ENCODE data around the gene MC3R. TPM values are rescaled to one million over a fixed set of nuclear protein-coding genes. Genes with fewer than 3 reads are reported as not detected.

MC3R gene
- total RNA-seq, 1 donor from 2014 or later, result not detected

DNA sequence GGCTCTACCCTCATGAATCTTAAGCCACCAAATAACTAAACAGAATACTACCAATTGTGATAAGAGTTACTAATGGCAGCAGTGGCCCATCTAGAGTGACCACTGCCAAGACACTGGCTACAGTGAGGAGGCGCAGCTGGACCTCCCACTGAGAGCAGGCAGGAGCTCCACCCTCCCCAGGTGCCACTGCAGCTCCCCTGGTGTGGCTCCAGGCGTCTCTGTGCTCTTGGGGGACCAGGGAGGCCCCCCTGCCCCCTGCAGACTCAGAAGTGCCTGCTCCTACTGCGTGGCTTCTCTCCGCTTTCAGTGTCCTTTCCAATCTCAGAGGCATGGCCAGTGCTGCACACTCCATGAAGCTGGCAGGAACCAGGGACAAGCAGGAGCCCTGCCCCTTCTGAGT lies 23.4 kb downstream of the MC3R start:
- H3K36me3 Mint-ChIP-seq, result no peaks in the 10 kb centered on the region
- no peaks in the 10 kb centered on the region for H3K9me3 Mint-ChIP-seq
- H3K4me3 Mint-ChIP-seq, result no peak overlapping the region
- DNase-seq (ENCODE audit: extremely low spot score, unreplicated experiment), result no peak
- H3K27me3 Mint-ChIP-seq, result no peaks in the 10 kb centered on the region
- H3K27ac Mint-ChIP-seq, result no peak overlapping the region
- no peaks in the 10 kb centered on the region for H3K4me1 Mint-ChIP-seq (ENCODE audit: unreplicated experiment)
- TF ChIP-seq, protein P1, sequence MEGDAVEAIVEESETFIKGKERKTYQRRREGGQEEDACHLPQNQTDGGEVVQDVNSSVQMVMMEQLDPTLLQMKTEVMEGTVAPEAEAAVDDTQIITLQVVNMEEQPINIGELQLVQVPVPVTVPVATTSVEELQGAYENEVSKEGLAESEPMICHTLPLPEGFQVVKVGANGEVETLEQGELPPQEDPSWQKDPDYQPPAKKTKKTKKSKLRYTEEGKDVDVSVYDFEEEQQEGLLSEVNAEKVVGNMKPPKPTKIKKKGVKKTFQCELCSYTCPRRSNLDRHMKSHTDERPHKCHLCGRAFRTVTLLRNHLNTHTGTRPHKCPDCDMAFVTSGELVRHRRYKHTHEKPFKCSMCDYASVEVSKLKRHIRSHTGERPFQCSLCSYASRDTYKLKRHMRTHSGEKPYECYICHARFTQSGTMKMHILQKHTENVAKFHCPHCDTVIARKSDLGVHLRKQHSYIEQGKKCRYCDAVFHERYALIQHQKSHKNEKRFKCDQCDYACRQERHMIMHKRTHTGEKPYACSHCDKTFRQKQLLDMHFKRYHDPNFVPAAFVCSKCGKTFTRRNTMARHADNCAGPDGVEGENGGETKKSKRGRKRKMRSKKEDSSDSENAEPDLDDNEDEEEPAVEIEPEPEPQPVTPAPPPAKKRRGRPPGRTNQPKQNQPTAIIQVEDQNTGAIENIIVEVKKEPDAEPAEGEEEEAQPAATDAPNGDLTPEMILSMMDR (conservative IDR thresholded peaks at IDR 0.05), result no peak

DNA sequence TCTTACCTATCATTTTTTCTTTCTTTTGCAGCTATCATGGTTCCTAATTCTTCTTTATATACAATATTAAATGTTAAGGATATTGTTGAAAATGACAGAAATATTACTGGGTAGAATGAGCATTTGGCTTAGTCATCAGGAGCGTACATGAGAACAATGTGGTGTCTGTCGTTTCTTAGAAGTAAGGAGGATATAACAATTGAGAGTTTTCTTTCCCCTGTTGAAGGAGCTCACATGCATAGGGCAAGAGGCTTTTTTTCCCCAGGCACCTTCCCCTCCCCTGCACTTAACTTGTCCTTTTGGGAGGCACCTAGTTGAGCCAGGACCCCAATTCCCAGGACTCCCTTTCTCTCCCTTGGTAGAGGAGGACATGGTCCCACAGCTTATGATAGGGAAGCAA lies 25.0 kb downstream of the MC3R start:
- H3K36me3 Mint-ChIP-seq, result no peaks in the 10 kb centered on the region
- no peaks in the 10 kb centered on the region for H3K4me1 Mint-ChIP-seq (ENCODE audit: unreplicated experiment)
- TF ChIP-seq, protein P1 (conservative IDR thresholded peaks at IDR 0.05), result no peak
- H3K9me3 Mint-ChIP-seq, result no peaks in the 10 kb centered on the region
- no peak overlapping the region for H3K4me3 Mint-ChIP-seq
- H3K27ac Mint-ChIP-seq, result no peak overlapping the region
- DNase-seq (ENCODE audit: extremely low spot score, unreplicated experiment), result no peak
- H3K27me3 Mint-ChIP-seq, result no peaks in the 10 kb centered on the region

DNA sequence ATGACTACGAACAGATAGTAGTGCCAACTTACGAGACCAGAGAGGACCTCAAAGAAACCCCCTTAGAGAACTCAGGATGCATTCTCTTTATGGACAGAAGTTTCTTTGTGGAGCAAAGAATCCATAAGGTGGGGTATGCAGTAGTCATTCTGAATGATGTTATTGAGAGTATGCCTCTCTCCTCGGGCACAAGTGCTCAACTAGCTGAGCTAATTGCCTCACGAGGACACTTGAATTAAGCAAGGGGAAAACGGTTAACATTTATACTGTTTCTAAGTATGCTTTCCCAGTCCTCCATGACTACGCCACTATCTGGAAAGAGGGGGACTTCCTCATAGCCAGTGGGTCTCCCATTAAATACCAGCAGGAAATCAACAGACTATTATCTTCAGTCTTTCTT lies 25.6 kb downstream of the MC3R start:
- TF ChIP-seq, protein P1 (conservative IDR thresholded peaks at IDR 0.05), result no peak
- Mint-ChIP-seq H3K9me3 (no peaks in the 10 kb centered on the region), H3K27ac (no peak overlapping the region), H3K4me1 (ENCODE audit: unreplicated experiment) (no peaks in the 10 kb centered on the region), H3K27me3 (no peaks in the 10 kb centered on the region), H3K36me3 (no peaks in the 10 kb centered on the region), H3K4me3 (no peak overlapping the region)
- DNase-seq (ENCODE audit: extremely low spot score, unreplicated experiment), result no peak

DNA sequence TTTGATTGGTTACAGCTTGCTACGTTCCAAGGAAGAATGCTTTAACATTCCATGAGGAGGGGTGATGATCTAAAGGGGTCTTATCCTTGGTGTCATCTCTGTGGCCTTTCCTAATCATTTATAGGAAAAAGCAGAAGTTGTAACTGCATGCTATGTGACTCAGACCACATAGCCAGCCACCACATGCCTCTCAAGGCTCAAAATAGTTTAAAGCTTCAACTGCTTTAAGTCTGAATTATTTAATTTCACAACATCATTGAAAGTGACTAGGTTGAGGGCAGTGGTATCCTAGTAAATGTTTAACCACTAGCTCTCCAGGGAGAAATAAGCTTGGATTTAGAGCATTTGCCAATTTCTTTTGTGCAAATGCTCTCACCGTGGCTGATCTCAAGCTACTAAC lies 29.7 kb downstream of the MC3R start:
- H3K4me1 Mint-ChIP-seq (ENCODE audit: unreplicated experiment), result no peaks in the 10 kb centered on the region

DNA sequence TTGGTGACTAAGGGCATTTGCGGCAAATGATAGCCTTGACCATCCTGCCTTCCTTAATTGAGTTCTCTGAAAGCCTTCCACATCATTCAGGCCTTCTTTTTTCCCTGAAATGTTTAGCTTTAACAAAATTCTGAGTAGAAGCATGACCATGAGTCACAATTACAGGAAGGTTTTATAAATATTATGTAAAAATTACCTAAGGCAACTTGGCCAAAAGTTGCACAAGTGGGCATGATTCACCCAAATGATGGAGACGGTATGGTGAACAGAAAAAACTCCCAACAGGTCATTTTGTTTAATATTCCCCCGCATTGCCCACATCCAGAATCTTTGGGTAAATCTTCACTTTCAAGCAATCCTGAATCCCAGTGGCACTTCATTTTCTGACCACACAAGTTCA lies 37.0 kb downstream of the MC3R start:
- no peak overlapping the region for H3K27ac Mint-ChIP-seq
- no peaks in the 10 kb centered on the region for H3K4me1 Mint-ChIP-seq (ENCODE audit: unreplicated experiment)
- no peak for DNase-seq (ENCODE audit: extremely low spot score, unreplicated experiment)
- H3K27me3 Mint-ChIP-seq, result no peaks in the 10 kb centered on the region
- H3K9me3 Mint-ChIP-seq, result peaks cover 10% of the 10 kb centered on the region
- TF ChIP-seq, protein P1 (conservative IDR thresholded peaks at IDR 0.05), result no peak
- no peaks in the 10 kb centered on the region for H3K36me3 Mint-ChIP-seq
- no peak overlapping the region for H3K4me3 Mint-ChIP-seq

More for the DNA sequence above, 29.7 kb downstream of the MC3R start:
- DNase-seq (ENCODE audit: extremely low spot score, unreplicated experiment), result no peak
- TF ChIP-seq, protein P1 (conservative IDR thresholded peaks at IDR 0.05), result no peak
- H3K4me3 Mint-ChIP-seq, result no peak overlapping the region
- H3K27me3 Mint-ChIP-seq, result no peaks in the 10 kb centered on the region
- no peak overlapping the region for H3K27ac Mint-ChIP-seq
- H3K9me3 Mint-ChIP-seq, result peaks cover 11% of the 10 kb centered on the region
- H3K36me3 Mint-ChIP-seq, result no peaks in the 10 kb centered on the region

DNA sequence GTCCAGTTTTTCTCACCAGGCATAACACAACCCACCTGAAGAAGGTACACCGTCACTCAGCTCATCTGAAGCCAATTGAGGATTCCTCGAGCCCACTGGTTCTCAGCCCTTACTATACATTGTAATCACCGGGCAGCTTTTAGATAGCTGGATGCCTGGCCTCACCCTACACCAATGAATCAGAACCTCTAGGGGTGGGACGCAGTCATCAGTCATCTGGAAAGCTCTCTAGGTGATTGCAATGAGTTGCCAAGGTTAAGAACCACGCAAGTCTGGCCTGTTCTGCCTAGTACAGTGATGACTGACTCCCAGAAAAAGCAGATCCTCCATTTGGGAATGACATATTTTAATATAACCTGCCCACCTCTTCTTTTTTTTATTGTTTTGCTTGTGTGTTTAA lies 41.1 kb downstream of the MC3R start:
- TF ChIP-seq, protein P1 (conservative IDR thresholded peaks at IDR 0.05), result no peak
- H3K36me3 Mint-ChIP-seq, result no peaks in the 10 kb centered on the region
- H3K4me3 Mint-ChIP-seq, result no peak overlapping the region
- DNase-seq (ENCODE audit: extremely low spot score, unreplicated experiment), result no peak
- no peaks in the 10 kb centered on the region for H3K27me3 Mint-ChIP-seq
- no peaks in the 10 kb centered on the region for H3K9me3 Mint-ChIP-seq
- no peaks in the 10 kb centered on the region for H3K4me1 Mint-ChIP-seq (ENCODE audit: unreplicated experiment)
- no peak overlapping the region for H3K27ac Mint-ChIP-seq

All from type B pancreatic cell (in vitro differentiated cells).